Uterus (tissue), 4 donors: Measurements from ENCODE around the gene DYRK2. TPM values are rescaled to one million over a fixed set of nuclear protein-coding genes. Genes with fewer than 3 reads are reported as not detected.
"Not testable (repeated sequence)": the region's sequence is repeated elsewhere in the genome, so short reads cannot be mapped to it uniquely, and the experiment has no call there.

ENCODE experiments used
- DNase-seq, 2 donors: peaks; one replicate each; pipeline ENCODE4 v3.0.0-alpha.2; 2019 to 2020
- H3K27ac ChIP-seq, 2 donors: fragments of 200-600 bp; sonication (generic); 1 replicate in 1 of 2; 2 replicates in 1 of 2; pipeline ENCODE4 v1.5.1; 2016 to 2018
- H3K27me3 ChIP-seq, 2 donors: fragments of 200-600 bp; sonication (generic); one replicate each; pipeline ENCODE4 v1.5.1; 2018 to 2019; ENCODE audit warnings: control low read depth in 1 of 2
- H3K36me3 ChIP-seq, 2 donors: fragments of 200-600 bp; sonication (generic); one replicate each; pipeline ENCODE4 v1.5.1; 2019; ENCODE audit warnings: control low read depth in 1 of 2
- H3K4me1 ChIP-seq, 2 donors: fragments of 200-600 bp; sonication (generic); one replicate each; pipeline ENCODE4 v1.5.1; 2018 to 2019; ENCODE audit warnings: control low read depth in 1 of 2
- H3K4me3 ChIP-seq, 2 donors: fragments of 200-600 bp; sonication (generic); 1 replicate in 1 of 2; 2 replicates in 1 of 2; pipeline ENCODE4 v1.5.1; 2018 to 2019; ENCODE audit warnings: mild to moderate bottlenecking in 1 of 2
- H3K9me3 ChIP-seq, 2 donors: fragments of 200-600 bp; sonication (generic); one replicate each; pipeline ENCODE4 v1.5.1; 2019; ENCODE audit warnings: control low read depth in 1 of 2
- CTCF ChIP-seq, 4 experiments: fragments of 200-600 bp in 2 of 4; fragments of 450-650 bp in 2 of 4; sonication (generic) in 2 of 4; IDR thresholded peaks; one replicate each; pipeline ENCODE4 v1.5.1; 2016 to 2019; ENCODE audit warnings: antibody characterized with exemption in 4 of 4, mild to moderate bottlenecking in 2 of 4, moderate library complexity in 1 of 4
- POLR2A ChIP-seq, 2 donors: fragments of 450-650 bp; IDR thresholded peaks; one replicate each; pipeline ENCODE4 v1.6.1; 2016; ENCODE audit warnings: antibody characterized with exemption in 2 of 2, mild to moderate bottlenecking in 1 of 2, moderate library complexity in 1 of 2
- intact Hi-C: fragments of 100-400 bp; cut with DNase I; formaldehyde crosslinking; loops from one replicate; pipeline ENCODE4 v1.15.1; 2023; ENCODE audit warnings: low total_unique reads
- total RNA-seq, 4 donors: library from RNA; depleted of rRNA in 3 of 4; stranded (reverse); fragments of >200 nt in 3 of 4; gene quantifications; one replicate each; pipeline versions ENCODE4 v1.1.0 to v1.2.4, GENCODE V29; 2014 to 2023
- donor health status: DM: yes; HTN: yes; CAD: no.

DYRK2 gene
- total RNA-seq, 4 donors from 2014 or later, result 21.5 to 59.7 (median 34.7) TPM

DNA sequence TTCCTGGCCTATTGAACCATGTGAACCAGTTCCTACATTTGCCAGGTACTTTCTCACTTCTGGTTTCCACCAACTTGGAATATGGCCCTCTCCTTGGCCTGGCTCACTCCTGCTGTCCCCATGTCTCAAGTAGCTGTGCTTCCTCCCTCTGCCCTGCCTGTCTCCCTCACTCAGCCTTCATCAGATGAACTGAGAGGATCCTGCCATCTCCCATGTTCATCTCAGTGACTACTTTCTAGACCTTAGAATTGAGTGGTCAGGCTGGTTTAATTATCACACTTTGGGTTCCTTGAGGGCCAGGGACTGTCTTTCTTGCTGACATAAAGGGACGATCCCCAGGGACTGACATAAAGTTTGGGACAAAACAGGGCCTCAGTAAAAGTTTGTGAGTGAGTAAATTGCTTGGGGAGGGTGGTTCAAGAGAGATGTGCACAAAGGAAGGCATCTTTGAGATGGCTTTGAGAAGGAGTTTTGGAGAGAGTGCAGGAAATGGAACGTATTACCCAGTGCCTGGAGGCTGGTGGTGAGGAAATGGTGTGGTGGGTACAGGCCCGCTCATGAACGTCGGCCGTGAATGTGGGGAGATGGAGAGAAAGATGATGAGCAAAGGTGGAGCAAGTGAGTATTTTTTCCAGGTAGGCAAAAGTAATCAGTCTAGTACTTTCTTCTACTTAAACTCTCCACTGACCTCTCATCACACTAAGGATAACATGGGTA lies 20.8 kb downstream of the DYRK2 start:
- DNase-seq, result no peak
- no peaks in the 10 kb centered on the region for H3K27me3 ChIP-seq
- no peaks in the 10 kb centered on the region for H3K4me1 ChIP-seq
- no peaks in the 10 kb centered on the region for H3K9me3 ChIP-seq
- H3K27ac ChIP-seq, result no peak overlapping the region
- intact Hi-C loops, result no loop called here
- H3K4me3 ChIP-seq, result no peak overlapping the region
- TF ChIP-seq POLR2A (IDR thresholded peaks at IDR 0.05) (no peak), CTCF (IDR thresholded peaks at IDR 0.05) (no peak)
- no peaks in the 10 kb centered on the region for H3K36me3 ChIP-seq

GRCh38 chr12:67669934-67670631 lies 21.5 kb downstream of the DYRK2 start:
- no peaks in the 10 kb centered on the region for H3K9me3 ChIP-seq
- TF ChIP-seq POLR2A (IDR thresholded peaks at IDR 0.05) (no peak), CTCF (IDR thresholded peaks at IDR 0.05) (no peak)
- no peak for DNase-seq
- H3K27ac ChIP-seq, result no peak overlapping the region
- no peak overlapping the region for H3K4me3 ChIP-seq
- no peaks in the 10 kb centered on the region for H3K27me3 ChIP-seq
- no peaks in the 10 kb centered on the region for H3K4me1 ChIP-seq
- intact Hi-C loops, result no loop called here
- no peaks in the 10 kb centered on the region for H3K36me3 ChIP-seq

DNA sequence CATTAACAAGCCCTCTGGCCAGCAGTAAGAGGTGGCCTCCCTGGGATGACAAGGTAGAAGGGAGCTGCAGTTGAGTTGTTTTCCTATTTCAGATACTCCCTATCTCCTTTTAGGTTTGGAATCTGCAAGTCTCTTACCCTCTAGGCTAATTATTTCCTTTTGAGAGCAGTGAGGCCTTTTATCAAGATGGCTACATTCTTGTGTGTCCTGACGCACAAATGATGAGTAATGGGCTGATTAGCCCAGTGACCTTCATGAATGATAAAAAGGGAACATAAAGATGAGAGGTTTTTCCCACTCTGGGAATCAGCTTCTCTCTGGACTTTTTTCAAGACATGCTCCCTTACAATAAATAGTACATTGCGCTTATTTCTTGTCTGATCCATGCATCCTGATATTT lies 22.9 kb downstream of the DYRK2 start:
- Histone ChIP-seq H3K27ac (no peak overlapping the region), H3K36me3 (no peaks in the 10 kb centered on the region), H3K9me3 (no peaks in the 10 kb centered on the region), H3K4me1 (no peaks in the 10 kb centered on the region), H3K27me3 (no peaks in the 10 kb centered on the region), H3K4me3 (no peak overlapping the region)
- DNase-seq, result no peak
- intact Hi-C loops, result no loop called here
- no peak for TF ChIP-seq CTCF (IDR thresholded peaks at IDR 0.05)
- TF ChIP-seq POLR2A (IDR thresholded peaks at IDR 0.05), result no peak

GRCh38 chr12:67671892-67672291 lies 23.3 kb downstream of the DYRK2 start:
- Histone ChIP-seq H3K9me3 (no peaks in the 10 kb centered on the region), H3K4me1 (no peaks in the 10 kb centered on the region), H3K4me3 (no peak overlapping the region), H3K27me3 (no peaks in the 10 kb centered on the region), H3K27ac (no peak overlapping the region), H3K36me3 (no peaks in the 10 kb centered on the region)
- no peak for TF ChIP-seq CTCF (IDR thresholded peaks at IDR 0.05)
- no peak for TF ChIP-seq POLR2A (IDR thresholded peaks at IDR 0.05)
- no peak for DNase-seq
- intact Hi-C loops, result no loop called here

GRCh38 chr12:67672507-67672906 lies 24.0 kb downstream of the DYRK2 start:
- H3K27me3 ChIP-seq, H3K4me1 ChIP-seq, H3K27ac ChIP-seq, DNase-seq, H3K4me3 ChIP-seq, H3K36me3 ChIP-seq, H3K9me3 ChIP-seq, intact Hi-C loops: not testable (repeated sequence)

- H3K27me3 ChIP-seq, DNase-seq, H3K36me3 ChIP-seq, H3K4me1 ChIP-seq, H3K9me3 ChIP-seq, intact Hi-C loops, H3K4me3 ChIP-seq, H3K27ac ChIP-seq: not testable (repeated sequence)
Measured at GRCh38 chr12:67673509-67673908, 25.0 kb downstream of the DYRK2 start.
